Esophagus muscularis mucosa (tissue), 4 donors: ENCODE results near the gene ATP13A3. TPM values are rescaled to one million over a fixed set of nuclear protein-coding genes. Genes with fewer than 3 reads are reported as not detected.

Experiments used
- DNase-seq: peaks from one replicate; pipeline ENCODE4 v3.0.0-alpha.2; 2017; ENCODE audit errors: extremely low spot score
- H3K27ac ChIP-seq, 4 donors: fragments of 200-600 bp; sonication (generic); replicated peaks in 1 of 4; 1 replicate in 3 of 4; 2 replicates in 1 of 4; pipeline ENCODE4 v1.5.1; 2016 to 2019; ENCODE audit warnings: mild to moderate bottlenecking in 1 of 4
- H3K27me3 ChIP-seq, 4 donors: fragments of 200-600 bp; sonication (generic); one replicate each; pipeline versions ENCODE4 v1.5.1 to v1.6.0; 2016 to 2019
- H3K36me3 ChIP-seq, 4 donors: fragments of 200-600 bp; sonication (generic); one replicate each; pipeline ENCODE4 v1.5.1; 2016 to 2019
- H3K4me1 ChIP-seq, 4 donors: fragments of 200-600 bp; sonication (generic); one replicate each; pipeline ENCODE4 v1.5.1; 2016 to 2019
- H3K4me3 ChIP-seq, 4 donors: fragments of 200-600 bp; sonication (generic); 1 replicate in 2 of 4; 2 replicates in 2 of 4; pipeline ENCODE4 v1.5.1; 2016 to 2019; ENCODE audit warnings: mild to moderate bottlenecking in 4 of 4, moderate library complexity in 1 of 4
- H3K9me3 ChIP-seq, 4 donors: fragments of 200-600 bp; sonication (generic); 1 replicate in 3 of 4; 2 replicates in 1 of 4; pipeline ENCODE4 v1.5.1; 2016 to 2019
- CTCF ChIP-seq, 3 experiments: fragments of 200-600 bp in 2 of 3; fragments of 450-650 bp in 1 of 3; sonication (generic) in 2 of 3; IDR thresholded peaks; one replicate each; pipeline ENCODE4 v1.5.1; 2017 to 2019; ENCODE audit warnings: antibody characterized with exemption in 3 of 3, mild to moderate bottlenecking in 2 of 3, moderate library complexity in 1 of 3
- EP300 ChIP-seq: sonication (generic); formaldehyde crosslinking; IDR thresholded peaks from one replicate; pipeline ENCODE4 v1.6.1; 2017; ENCODE audit warnings: antibody characterized with exemption
- POLR2A ChIP-seq: fragments of 450-650 bp; IDR thresholded peaks from one replicate; pipeline ENCODE4 v1.6.1; 2017; ENCODE audit warnings: antibody characterized with exemption, moderate library complexity, mild to moderate bottlenecking, low read depth
- POLR2AphosphoS5 ChIP-seq, 2 donors: sonication (generic); formaldehyde crosslinking; IDR thresholded peaks; one replicate each; pipeline ENCODE4 v1.6.1; 2017; ENCODE audit warnings: antibody characterized with exemption in 2 of 2
- WGBS: methylation state at CpG from one replicate; pipeline ENCODE4 v1.1.5; 2018; 5-methylcytosine and 5-hydroxymethylcytosine counted together
- intact Hi-C: fragments of 100-400 bp; cut with DNase I; formaldehyde crosslinking; loops from one replicate; pipeline ENCODE4 v1.15.1; 2023
- total RNA-seq, 4 donors: library from RNA; depleted of rRNA; stranded (reverse); fragments of >200 nt; gene quantifications; one replicate each; pipeline versions ENCODE4 v1.1.0 to v1.2.1, GENCODE V29; 2016

ATP13A3 gene
- total RNA-seq, 4 donors from 2014 or later, result 74.7 to 167 (median 91.0) TPM

GRCh38 chr3:194450341-194450740 lies 36.5 kb downstream of the ATP13A3 start:
- WGBS, result 86% methylated on average over 5 of the region's 5 CpGs
- TF ChIP-seq POLR2AphosphoS5 (IDR thresholded peaks at IDR 0.05), result no peak
- TF ChIP-seq POLR2A, result no peak
- TF ChIP-seq EP300, result no peak
- TF ChIP-seq CTCF (IDR thresholded peaks at IDR 0.05), result no peak
- DNase-seq, result no peak
- Histone ChIP-seq H3K27me3 (no peaks in the 10 kb centered on the region), H3K9me3 (no peaks in the 10 kb centered on the region), H3K27ac (no peak overlapping the region), H3K4me3 (no peak overlapping the region), H3K4me1 (no peaks in the 10 kb centered on the region), H3K36me3 (peaks cover 54 to 98% (median 84%) of the 10 kb centered on the region in 4 donors)
- intact Hi-C loops, result no loop called here

DNA sequence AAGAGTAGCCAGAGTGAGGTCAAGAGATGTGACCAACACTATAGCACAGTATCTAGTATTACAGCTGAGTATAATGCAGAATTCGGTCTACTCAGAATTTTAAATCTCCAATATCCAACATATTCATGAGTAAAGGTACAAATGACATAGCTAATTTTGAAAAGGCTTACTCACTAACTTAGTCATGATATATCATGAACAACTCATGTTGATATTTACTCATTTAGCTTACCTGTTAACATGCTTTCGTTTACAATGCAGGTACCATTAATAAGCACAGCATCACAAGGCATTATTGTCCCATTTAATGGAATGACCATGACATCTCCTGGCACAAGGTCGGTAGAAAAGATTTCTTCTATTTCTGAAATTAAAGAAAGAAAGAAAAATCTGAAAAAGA lies 36.9 kb downstream of the ATP13A3 start:
- Histone ChIP-seq H3K4me1 (no peaks in the 10 kb centered on the region), H3K27ac (no peak overlapping the region), H3K9me3 (no peaks in the 10 kb centered on the region), H3K4me3 (no peak overlapping the region), H3K27me3 (no peaks in the 10 kb centered on the region), H3K36me3 (peaks cover 54 to 98% (median 84%) of the 10 kb centered on the region in 4 donors)
- intact Hi-C loops, result no loop called here
- no peak for DNase-seq
- no peak for TF ChIP-seq CTCF (IDR thresholded peaks at IDR 0.05)
- TF ChIP-seq POLR2AphosphoS5 (IDR thresholded peaks at IDR 0.05), result no peak
- TF ChIP-seq EP300, result no peak
- no peak for TF ChIP-seq POLR2A
- WGBS, result 90% methylated on average over 3 of the region's 3 CpGs

GRCh38 chr3:194447657-194448056 lies 39.1 kb downstream of the ATP13A3 start:
- H3K27ac ChIP-seq, result no peak overlapping the region
- H3K4me3 ChIP-seq, result no peak overlapping the region
- no peaks in the 10 kb centered on the region for H3K4me1 ChIP-seq
- no peaks in the 10 kb centered on the region for H3K9me3 ChIP-seq
- H3K36me3 ChIP-seq, result peaks cover 39 to 97% (median 68%) of the 10 kb centered on the region in 4 donors
- intact Hi-C loops, result no loop called here
- WGBS, result 95% methylated on average over 1 of the region's 1 CpG
- no peaks in the 10 kb centered on the region for H3K27me3 ChIP-seq
- no peak for DNase-seq
- TF ChIP-seq POLR2AphosphoS5 (IDR thresholded peaks at IDR 0.05) (no peak), EP300 (no peak), POLR2A (no peak), CTCF (IDR thresholded peaks at IDR 0.05) (no peak)

GRCh38 chr3:194447161-194447560 lies 39.6 kb downstream of the ATP13A3 start:
- intact Hi-C loops, result no loop called here
- Histone ChIP-seq H3K27ac (no peak overlapping the region), H3K4me3 (no peak overlapping the region), H3K36me3 (peaks cover 39 to 97% (median 64%) of the 10 kb centered on the region in 4 donors), H3K4me1 (no peaks in the 10 kb centered on the region), H3K27me3 (no peaks in the 10 kb centered on the region), H3K9me3 (no peaks in the 10 kb centered on the region)
- TF ChIP-seq EP300 (no peak), POLR2A (no peak), CTCF (IDR thresholded peaks at IDR 0.05) (no peak), POLR2AphosphoS5 (IDR thresholded peaks at IDR 0.05) (no peak)
- no peak for DNase-seq
- 91% methylated on average over 6 of the region's 6 CpGs for WGBS

- no peak overlapping the region for H3K4me3 ChIP-seq
- DNase-seq, result no peak
- 84% methylated on average over 4 of the region's 4 CpGs for WGBS
- H3K9me3 ChIP-seq, result no peaks in the 10 kb centered on the region
- no peak for TF ChIP-seq POLR2A
- no peaks in the 10 kb centered on the region for H3K27me3 ChIP-seq
- H3K36me3 ChIP-seq, result peaks cover 38 to 97% (median 62%) of the 10 kb centered on the region in 4 donors
- no peaks in the 10 kb centered on the region for H3K4me1 ChIP-seq
- no peak overlapping the region for H3K27ac ChIP-seq
- intact Hi-C loops, result no loop called here
These were observed 40.0 kb downstream of the ATP13A3 start for GRCh38 chr3:194446754-194447153.
